Anterior cingulate cortex (tissue), 58 donors: ENCODE results near the gene IL17D.

Source experiments
- DNase-seq, 58 donors: peaks; one replicate each; lab custom pipeline; 2025; lab: John Stamatoyannopoulos, UW

IL17D gene

DNA sequence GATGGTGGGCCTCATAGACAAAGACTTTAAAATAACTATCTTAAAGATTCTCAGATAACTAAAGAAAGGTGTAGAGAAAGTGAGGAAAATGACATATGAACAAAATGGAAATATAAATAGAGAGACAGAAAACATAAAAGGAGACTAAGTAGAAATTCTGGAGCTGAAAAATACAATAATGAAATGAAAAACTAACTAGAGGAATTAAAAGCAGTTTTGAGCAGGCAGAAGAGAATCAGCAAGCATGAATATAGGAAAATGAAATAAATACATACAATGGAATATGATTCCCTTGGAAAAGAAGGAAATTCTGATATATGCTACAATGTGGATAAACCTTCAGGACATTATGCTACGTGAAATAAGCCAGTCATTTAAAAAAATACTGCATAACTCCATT lies 66.3 kb downstream of the IL17D start:
- no peak for DNase-seq
